ENCODE results near the gene CTXND1. TPM values are rescaled to one million over a fixed set of nuclear protein-coding genes. Genes with fewer than 3 reads are reported as not detected.

Gene CTXND1
- total and polyA plus RNA-seq, 2 of the 8 experiments (the other 6 are each of a cell fraction or from before 2014, with no cell fraction given), result 0.03 TPM; not detected in 1

DNA sequence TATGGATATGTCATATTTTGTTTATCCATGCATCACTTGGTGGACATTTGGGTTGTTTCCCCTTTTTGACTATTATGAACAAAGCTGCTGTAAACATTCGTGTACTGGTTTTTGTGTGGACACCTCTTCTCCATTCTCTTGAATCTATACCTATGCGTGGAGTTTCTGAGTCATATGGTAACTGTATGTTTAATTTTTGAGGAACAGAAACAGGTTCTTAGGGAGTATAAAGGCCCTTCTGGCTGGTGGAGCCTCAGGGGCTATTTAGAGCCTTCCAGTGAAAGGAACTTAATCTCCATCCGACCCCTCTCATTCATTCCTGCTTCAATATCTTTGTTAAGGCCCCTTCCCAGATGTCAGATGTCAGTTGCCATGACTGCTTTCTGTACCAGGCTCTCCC, 14.1 kb upstream of the CTXND1 start:
- 81% methylated on average over 3 of the region's 3 CpGs; no CpG with 5 or more reads in 1 of the 2 experiments for WGBS, 2 experiments (ENCODE audit: extremely low coverage in 1 of 2, insufficient coverage in 1 of 2, insufficient read length in 1 of 2, insufficient replicate concordance in 2 of 2, low coverage in 1 of 2, low lambda C conversion rate in 2 of 2, missing lambda C conversion rate in 1 of 2)
- Histone ChIP-seq H2BK5ac (ENCODE audit: low read depth, low read length) (no peak overlapping the region), H2BK12ac (ENCODE audit: low read depth, low read length) (no peak overlapping the region), H3K79me1 (ENCODE audit: low read depth, low read length) (no peaks in the 10 kb centered on the region), H3K14ac (ENCODE audit: insufficient read length) (no peak overlapping the region), H3K27me3 (replicated peaks in 1 of 4; ENCODE audit: control insufficient read depth in 3 of 4, extremely low read depth in 1 of 4, insufficient read depth in 3 of 4, low read length in 3 of 4) (peaks cover 0 to 5% (median 0%) of the 10 kb centered on the region in 4 experiments; a peak in 1 of 7 replicates), H2BK120ac (replicated peaks; ENCODE audit: low read depth, low read length) (no peak overlapping the region), H2BK15ac (ENCODE audit: low read length) (no peak overlapping the region), H4K8ac (ENCODE audit: extremely low read depth, insufficient read depth, low read length) (no peak overlapping the region), H3K4me3 (ENCODE audit: extremely low read depth in 1 of 4, insufficient read depth in 2 of 4, low read depth in 3 of 4, low read length in 4 of 4) (no peak overlapping the region), H3K23ac (ENCODE audit: insufficient read length) (no peak overlapping the region), H2AFZ (ENCODE audit: low read length) (no peak overlapping the region), H3K4me2 (ENCODE audit: insufficient read depth in 1 of 2, low read depth in 2 of 2, low read length in 2 of 2) (no peak overlapping the region), H3K9ac (replicated peaks in 1 of 4; ENCODE audit: extremely low read depth in 1 of 4, low read depth in 3 of 4, low read length in 3 of 4) (no peak overlapping the region), H4K20me1 (replicated peaks in 1 of 2; ENCODE audit: control insufficient read depth in 1 of 2, insufficient read depth in 2 of 2, low read length in 2 of 2) (no peaks in the 10 kb centered on the region), H4K91ac (replicated peaks; ENCODE audit: insufficient read length, low read length) (no peak overlapping the region), H2AK5ac (ENCODE audit: low read depth, low read length) (no peak overlapping the region), H3K9me3 (ENCODE audit: insufficient read depth in 2 of 2, low read depth in 1 of 2, low read length in 1 of 2) (no peaks in the 10 kb centered on the region), H3K79me2 (ENCODE audit: control insufficient read depth in 1 of 2, insufficient read depth in 2 of 2, low read length in 2 of 2) (no peaks in the 10 kb centered on the region), H3K36me3 (ENCODE audit: control insufficient read depth in 2 of 4, insufficient read depth in 4 of 4, low read length in 3 of 4) (no peaks in the 10 kb centered on the region), H3K18ac (ENCODE audit: extremely low read depth, low read length) (no peak overlapping the region), H4K5ac (ENCODE audit: insufficient read length, low read depth, low read length) (no peak overlapping the region), H3K4ac (replicated peaks; ENCODE audit: insufficient read length, low read depth, low read length) (no peak overlapping the region), H2BK20ac (ENCODE audit: low read length) (no peak overlapping the region), H3K23me2 (ENCODE audit: low read depth, low read length) (no peaks in the 10 kb centered on the region), H3K4me1 (replicated peaks in 1 of 4; ENCODE audit: control insufficient read depth in 3 of 4, insufficient read depth in 4 of 4, low read length in 3 of 4) (no peaks in the 10 kb centered on the region), H3K56ac (replicated peaks; ENCODE audit: insufficient read length, low read depth, low read length) (no peak overlapping the region), H3K27ac (ENCODE audit: low read depth, low read length) (no peak overlapping the region)
- ChIA-PET POLR2A (ENCODE audit: partially characterized antibody) (no interaction called here), CTCF (ENCODE audit: partially characterized antibody) (interaction anchor here (1.7 kb wide), 1 partner anchor 43 kb away, joined by 11 read pairs; no protein-coding TSS in a partner anchor)
- DNase-seq (ENCODE audit: low read depth in 1 of 2, low spot score in 2 of 2), result no peak
- no peak for TF ChIP-seq BRCA1 (IDR thresholded peaks at IDR 0.05; ENCODE audit: low read depth, low read length)
- no peak for FAIRE-seq

Measured in H1 (cell line).